EL (cell line): ENCODE results near the gene FLOT2.
"Not testable (repeated sequence)": the region's sequence is repeated elsewhere in the genome, so short reads cannot be mapped to it uniquely, and the experiment has no call there.

Experiments used
- DNase-seq: peaks from one replicate; pipeline ENCODE4 v3.0.0-alpha.2; 2016

Gene FLOT2, protein sequence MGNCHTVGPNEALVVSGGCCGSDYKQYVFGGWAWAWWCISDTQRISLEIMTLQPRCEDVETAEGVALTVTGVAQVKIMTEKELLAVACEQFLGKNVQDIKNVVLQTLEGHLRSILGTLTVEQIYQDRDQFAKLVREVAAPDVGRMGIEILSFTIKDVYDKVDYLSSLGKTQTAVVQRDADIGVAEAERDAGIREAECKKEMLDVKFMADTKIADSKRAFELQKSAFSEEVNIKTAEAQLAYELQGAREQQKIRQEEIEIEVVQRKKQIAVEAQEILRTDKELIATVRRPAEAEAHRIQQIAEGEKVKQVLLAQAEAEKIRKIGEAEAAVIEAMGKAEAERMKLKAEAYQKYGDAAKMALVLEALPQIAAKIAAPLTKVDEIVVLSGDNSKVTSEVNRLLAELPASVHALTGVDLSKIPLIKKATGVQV

DNA sequence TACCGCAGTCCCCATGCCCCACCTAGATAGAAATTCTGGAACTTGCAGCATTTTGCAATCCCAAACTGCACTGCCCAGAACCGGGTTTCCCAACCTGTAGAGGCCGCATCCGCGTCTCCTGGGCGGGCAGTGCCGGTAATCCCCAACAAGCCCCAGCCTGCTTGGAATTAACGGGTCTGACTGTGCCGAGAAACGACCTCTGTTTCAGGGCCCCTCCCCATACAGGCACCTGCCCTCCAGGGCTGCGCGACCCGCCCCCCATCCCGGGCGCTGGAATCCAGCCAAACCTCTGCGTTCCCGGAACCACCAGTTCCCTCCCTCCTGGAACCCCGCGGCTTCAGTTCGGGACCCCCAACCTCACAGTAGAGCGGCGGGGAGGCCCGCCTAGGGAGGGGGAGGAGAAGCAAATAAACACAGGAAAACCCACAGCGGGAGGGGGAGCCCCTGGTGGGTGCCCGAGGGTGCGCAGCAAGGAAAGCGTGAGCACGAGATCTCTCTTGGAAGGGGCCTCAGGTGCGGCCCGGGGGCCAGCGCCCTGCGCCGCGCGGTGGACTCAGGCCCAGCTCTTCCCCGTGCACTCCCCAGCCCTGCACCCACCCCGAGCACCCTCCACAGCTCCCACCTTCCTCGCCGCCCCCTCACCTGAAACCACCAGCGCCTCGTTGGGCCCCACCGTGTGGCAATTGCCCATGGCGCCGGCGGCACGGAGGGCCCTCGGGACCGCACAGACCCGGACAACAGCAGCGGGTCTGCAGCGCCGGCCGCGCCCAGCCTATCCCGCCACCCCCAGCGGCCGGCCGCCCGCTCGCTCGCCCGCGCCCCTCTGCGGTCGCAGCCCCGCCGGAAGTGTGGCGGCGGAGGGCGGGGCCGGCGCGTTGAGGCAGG, at the start of gene FLOT2:
Gene FLOT2 (minus strand): TSS at position 850 of the 885 bp plus-strand sequence. CDS start 159 bp downstream, at position 691.
- DNase-seq: peak; percentile 53

DNA sequence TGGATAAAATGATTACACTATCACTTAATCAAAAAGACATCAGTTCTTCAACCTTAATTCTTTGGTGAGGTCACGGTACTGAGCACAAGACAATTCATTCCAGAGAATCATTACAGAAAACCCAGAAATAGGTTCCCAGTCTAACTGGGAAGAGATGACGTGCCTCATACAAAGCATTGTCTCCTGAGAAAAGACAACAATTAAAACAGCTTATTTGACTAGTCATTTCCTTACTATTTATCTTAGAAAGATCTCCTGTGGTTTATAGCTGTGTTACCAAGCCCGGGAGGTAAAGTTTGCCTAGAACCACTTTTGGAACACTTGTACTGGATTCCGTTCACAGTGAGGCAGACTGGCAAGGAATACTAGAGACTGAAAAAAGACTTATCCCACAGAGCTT, 48.7 kb upstream of the FLOT2 start:
- peak; percentile 87 for DNase-seq

DNA sequence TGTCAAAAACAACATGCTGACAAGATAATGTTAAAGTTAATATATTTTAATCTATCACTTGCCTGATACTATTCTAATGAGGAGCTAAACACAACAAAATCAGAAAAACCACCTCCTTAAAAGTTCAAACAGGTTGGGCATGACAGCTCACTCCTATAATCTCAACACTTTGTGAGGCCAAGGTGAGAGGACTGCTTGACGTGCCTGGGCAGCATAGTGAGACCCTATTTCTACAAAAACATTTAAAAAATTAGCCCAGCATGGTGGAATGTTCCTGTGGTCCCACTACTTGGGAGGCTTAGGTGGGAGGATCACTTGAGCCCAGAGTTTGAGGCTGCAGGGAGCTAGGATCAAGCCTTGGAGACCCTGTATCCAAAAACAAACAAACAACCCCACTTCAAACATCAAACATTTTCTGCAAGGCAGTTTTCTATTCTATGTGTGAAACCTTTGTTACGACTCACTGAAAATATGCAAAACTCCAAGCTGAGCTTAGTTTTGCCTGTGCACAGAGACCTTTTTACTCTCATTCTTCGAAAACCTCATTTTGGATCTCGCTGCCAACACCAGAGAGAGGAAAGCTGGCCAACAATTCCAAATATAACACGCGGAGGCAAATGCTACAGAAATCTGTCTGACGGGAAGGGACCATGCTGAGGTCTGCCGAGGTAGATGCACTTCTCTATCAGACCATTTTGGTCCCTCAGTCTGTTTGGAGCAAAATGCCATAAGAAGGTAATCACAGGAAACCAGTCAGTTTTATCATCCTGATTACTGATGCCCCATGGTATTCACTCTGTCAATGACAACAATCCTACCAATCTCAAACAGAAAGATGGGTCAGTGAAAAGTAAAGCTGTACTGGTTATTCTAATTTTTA, 47.6 kb upstream of the FLOT2 start:
- peak; percentile 64 for DNase-seq

DNA sequence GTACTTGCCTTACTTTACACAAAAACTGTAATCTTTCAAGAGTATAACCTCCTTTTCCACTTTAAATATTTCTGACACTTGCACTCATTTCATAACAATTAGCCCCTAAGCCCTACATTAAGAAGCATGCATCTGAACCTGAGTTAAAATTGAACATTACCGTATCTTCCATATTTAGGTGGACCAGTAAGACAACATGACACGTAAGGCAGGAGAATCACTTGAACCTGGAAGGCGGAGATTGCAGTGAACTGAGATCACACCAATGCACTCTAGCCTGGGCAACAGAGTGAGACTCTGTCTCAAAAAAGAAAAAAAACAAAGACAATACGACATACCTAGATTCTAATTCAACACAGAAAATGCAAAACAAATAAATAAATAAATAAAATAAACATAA, 46.8 kb upstream of the FLOT2 start:
- no peak for DNase-seq

DNA sequence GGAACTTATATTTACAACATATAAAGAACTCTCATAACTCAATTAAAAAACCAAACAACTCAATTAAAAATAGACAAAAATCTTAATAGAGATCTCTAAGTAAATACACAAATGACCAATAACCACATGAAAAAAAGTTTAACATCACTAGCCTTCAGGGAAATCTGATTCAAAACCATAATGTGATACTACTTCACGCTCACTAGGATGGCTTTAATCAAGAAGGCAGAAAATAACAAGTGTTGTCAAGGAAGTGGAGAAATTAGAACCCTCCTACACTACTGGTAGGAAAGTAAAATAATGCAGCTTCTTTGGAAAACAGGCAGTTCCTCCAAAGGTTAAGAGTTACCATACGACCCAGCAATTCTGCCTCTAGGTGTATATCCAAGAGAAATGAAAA, 45.4 kb upstream of the FLOT2 start:
- no peak for DNase-seq

DNA sequence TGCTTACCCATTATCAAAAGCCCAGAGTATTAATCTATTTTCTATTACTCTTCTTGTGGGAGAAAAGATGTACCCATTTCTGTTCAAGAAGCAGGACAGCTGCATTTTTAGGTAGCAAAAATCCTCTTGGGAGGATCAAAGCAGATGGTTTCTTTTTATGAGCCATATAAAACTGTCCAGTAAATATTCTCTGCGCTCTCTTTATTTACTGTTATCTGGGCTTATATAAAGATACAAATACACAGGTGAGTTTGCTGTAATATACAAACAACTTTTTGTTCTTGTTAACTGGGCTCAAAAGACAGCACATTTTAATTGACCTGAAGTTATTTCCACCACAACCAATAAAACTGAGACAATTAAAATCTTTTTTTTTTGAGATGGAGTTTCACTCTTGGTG, 43.7 kb upstream of the FLOT2 start:
- DNase-seq: no peak

DNA sequence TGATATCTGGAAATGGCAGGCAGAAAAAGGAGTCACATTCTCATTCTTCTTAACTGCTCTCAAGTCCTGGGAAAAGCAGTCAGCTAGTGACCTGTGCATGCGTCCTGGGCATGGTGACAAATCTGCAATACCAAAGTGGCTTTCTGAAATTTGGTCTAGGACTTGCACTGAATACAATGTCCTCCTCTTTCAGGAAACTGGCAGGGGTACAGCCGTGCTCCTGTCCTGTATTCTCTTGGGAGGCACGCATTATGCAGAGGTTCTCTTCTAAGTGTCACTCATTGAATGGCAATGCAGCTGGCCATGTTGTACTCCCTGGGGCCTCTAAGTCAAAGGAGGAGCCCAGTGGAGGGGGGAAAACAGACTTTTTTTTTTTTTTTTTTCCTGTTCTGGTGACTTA, 43.1 kb upstream of the FLOT2 start:
- DNase-seq: no peak

DNA sequence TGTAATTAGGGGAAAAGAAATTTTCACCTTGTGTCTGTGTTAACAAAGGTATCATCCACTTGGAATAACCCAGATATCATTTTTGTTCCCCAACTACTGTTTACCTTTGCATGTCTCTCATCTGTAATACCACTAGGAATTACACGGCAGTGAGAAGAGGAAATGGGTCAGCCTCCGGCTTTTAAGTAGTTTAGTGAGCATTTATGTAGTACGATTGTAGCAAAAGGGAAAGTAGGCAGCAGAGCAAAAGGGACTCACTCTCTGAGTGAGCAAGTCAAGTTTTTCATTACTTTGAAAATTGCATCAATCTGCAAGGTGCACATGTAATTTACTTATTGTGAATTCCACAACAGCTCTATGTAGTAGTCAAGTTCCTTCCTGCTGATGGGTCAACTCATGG, 42.6 kb upstream of the FLOT2 start:
- DNase-seq: no peak

DNA sequence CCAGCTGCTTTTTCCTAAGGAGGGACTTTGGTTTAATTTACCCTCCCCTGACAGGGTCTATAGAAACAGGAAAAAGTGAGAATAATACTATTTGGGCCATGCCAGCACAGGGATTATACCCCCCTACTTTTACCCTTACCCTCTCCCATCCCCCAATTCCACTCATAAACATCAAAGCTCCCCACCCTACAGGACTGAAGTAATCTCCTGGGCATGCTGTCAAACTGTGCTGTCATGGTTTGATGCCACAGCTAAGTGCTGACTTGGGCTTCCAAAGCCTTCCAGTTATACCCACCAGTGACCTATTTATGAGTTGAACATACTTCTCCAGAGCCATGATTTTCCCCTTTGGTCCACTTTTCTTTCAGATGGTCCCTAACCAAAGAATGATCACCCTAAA, 41.0 kb upstream of the FLOT2 start:
- DNase-seq: no peak

DNA sequence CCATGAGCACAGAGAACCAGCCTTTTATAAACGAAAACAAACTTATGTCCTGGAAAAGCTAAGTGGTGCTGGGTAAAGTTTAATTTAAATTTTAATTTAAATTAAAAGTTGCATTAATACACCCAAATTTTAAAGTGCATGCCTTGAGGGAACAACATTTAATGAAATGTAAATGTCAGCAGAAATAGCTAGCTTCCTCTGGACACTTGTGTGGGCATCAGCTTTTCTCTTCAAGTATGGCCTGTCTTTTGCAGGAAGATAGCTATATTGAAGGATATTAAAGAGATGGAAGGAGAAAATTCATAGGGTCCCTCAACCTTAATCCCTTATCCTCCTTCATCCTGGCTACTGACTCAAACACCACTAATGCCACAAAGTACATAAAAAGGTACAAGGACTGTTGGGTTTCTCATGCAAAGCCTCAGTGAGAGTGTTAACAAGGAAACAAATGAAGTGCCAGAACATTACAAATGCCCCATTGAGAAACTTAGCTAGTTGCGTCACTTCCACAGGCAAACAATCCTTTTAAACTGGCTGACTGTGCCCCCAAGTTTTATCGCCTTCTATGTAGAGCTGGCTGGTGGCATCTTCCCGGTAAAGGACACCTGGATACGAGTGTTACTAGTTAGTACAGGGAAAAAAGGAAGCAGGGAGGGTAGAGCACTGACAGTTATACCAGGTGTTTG, 39.7 kb upstream of the FLOT2 start:
- no peak for DNase-seq

DNA sequence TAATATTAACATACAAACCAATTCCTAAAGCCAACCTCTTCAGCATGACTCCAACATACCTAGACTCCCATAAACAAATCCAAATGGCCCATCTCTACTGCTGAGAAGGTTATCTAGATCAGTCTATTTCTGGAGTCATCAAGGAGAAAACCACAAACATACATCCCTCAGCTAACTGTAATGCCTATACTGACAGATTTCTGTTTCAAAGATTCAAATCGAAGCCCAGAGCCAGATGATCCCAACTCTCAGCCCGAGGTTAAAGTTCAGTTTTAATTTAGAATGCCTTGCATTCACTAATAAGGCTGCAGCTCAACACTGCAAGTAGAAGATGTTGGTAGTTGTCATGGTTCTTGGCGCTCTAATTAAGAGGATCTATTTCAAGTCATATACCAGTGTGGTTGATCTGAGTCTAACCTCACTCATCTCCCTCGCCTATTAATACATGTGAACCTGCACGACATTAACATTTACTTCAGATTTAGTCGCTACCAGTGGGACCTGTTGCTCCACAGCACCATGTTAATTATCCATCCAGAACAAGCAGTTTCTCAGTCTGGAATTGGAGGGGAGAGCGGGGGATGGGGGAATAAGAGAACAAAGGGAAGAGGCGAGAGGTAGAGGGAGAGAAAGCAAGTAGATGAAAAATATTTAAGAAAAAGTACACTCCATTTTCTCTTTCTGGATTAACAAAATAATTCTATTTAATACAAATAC, 38.4 kb upstream of the FLOT2 start:
- DNase-seq: no peak

DNA sequence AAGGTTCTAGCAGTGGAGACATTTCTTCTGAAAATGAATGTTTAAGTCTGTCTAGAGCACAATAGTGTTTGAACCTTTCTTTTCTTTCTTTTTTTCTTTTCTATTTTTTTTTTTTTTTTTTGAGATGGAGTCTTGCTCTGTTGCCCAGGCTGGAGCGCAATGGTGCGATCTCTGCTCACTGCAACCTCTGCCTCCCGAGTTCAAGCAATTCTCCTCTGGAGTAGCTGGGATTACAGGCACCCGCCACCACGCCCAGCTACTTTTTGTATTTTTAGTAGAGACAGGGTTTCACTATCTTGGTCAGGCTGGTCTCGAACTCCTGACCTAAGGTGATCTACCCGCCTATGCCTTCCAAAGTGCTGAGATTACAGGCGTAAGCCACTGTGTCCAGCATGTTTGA, 37.0 kb upstream of the FLOT2 start:
- DNase-seq: not testable (repeated sequence)

DNA sequence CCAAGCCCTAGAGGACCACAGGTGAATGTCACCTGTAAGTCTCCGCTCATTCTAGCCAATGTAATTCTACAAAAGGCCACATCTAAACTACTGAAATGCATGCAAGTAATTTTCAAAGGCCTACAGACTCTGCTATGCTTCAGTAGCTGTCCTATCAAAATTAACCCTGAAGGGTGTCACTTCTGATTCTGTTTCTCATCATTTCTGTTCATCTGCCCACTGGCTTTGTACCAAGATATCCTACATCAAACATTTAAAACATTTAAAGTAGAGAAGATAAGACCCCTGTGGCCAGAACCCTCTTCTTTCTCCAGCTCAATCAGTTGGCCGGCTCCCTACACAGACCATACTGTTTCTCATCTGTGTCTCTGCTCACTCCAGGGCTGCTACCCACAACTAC, 32.3 kb upstream of the FLOT2 start:
- no peak for DNase-seq

DNA sequence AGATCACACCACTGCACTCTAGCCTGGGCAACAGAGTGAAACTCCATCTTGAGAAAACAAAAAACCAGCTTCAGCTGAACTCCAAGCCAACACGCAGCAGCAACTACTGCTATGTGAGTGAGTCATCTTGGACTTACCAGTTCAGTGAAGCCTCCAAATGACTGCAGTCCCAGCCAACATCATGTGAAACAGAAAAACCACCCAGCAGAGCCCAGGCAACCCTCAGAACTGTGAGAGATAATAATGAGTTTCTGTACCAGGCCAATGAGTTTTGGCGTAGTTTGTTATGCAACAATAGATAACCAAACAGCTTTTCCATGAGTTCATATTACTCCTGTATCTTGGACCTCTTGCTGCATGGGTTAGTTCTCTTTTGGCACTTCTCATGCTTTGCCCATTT, 30.5 kb upstream of the FLOT2 start:
- DNase-seq: peak; percentile 68

DNA sequence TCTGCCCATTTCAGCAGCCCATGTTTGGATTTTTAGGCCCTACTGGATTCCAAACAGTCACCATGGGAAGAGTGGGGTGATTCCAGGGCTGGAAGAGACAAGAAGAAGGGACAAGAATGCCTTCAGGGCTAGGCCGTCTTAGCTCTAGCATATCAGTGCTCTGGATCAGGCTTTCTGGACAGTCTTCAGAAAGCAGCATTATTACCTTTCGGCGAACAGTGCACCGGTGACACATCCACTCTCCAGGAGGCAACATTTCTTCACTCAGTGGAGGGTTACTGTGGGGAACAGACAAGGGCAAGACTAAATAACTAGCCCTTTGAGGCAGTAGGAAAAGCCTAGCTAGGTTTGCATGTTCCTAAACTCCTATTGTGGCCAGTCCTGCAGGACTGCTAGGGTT, 29.3 kb upstream of the FLOT2 start:
- DNase-seq: no peak

DNA sequence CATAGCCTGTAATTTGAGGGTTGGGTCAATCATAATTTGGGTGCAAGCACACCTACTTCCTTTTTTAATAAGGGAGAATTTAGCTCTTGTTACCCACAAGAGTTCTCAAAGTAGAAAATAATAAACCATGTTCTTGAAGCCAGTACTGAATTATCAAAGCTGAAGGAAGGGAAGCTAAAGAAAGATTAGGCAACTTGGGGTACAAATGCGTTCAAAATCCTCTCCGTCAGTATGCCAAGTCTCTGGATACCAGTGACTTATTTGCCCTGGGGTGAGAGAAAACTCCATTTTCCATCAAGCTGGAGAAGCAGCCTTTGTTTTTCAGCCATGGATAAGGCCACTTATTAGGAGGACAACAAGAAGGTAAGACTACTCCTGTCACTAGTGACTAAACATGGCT, 28.8 kb upstream of the FLOT2 start:
- DNase-seq: no peak

DNA sequence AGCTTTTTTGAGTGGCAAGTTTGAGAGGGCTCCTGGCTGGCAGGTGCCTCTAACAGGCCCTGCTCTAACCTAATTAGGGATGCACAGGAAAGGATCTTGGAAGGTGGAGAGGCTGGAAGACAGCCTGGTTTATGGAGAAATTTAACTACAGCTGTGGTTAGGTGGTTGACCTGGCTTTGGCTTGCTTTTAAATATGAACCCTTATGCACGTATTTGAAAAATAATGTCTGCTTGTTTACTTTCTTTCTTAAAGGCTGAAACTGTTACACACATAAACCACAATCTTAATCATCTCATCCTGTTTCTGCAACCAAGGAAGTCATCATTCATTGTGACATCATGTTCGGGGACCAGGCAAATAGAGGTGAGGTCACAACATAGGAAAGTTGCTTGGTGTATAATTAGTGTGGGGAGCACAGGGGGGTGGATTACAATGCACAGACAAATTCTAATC, 28.4 kb upstream of the FLOT2 start:
- peak; percentile 85 for DNase-seq

DNA sequence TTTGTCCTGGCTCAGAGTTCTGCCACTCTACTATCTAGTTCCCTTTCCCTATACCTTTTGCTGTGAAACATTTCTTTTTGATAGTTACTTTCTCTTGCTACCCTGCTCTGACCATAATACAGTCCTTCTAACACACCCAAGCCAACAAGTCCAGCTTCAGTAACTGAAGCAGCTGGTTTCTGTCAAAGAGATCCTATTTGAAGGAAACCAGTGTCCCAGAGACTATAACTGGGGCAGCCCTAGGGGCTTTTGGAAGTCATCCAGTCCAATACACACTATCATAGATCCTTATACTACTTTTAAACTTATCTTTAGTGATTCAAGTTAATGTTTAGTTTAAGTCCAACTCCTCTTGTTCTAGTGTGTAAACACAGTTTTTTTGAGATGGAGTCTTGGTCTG, 22.7 kb upstream of the FLOT2 start:
- no peak for DNase-seq

DNA sequence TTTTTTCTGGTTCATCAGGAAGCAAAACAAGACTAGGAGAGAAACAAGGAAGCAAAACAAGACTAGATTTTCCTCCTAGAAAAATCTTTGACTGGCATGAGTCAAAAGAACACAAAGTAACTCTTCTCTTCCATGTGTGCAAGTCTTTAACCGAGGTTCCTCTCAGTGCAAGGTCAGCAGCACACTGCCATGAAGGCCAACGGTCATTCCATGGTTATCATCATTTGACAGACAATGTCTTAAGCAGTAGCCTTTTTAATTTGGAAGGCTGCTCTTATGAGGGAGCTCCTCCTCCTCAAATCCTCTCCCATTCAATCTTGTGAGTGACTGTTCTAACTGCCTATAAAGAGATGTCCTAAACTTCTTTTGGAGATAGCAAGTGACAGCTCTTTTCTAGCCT, 20.8 kb upstream of the FLOT2 start:
- DNase-seq: no peak

DNA sequence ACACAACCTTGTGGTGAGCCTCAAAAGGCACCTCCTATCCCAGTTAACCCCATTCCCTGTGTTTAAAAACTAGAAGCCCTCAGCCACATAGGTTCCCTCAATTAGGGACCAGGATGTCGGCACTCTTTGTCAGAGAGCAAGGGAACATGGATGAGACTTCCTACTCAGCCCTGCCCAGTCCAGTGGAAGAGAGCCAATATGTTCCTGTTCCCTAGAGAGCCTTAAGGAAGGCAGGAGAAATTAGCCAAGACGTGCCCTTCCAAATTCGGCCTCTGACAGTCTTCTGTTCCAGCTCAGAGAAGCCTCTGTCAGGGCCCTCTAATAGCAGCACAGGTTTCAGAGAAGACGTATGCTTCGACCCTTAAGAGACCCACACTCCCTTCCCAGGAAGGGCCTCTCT, 19.9 kb upstream of the FLOT2 start:
- no peak for DNase-seq

DNA sequence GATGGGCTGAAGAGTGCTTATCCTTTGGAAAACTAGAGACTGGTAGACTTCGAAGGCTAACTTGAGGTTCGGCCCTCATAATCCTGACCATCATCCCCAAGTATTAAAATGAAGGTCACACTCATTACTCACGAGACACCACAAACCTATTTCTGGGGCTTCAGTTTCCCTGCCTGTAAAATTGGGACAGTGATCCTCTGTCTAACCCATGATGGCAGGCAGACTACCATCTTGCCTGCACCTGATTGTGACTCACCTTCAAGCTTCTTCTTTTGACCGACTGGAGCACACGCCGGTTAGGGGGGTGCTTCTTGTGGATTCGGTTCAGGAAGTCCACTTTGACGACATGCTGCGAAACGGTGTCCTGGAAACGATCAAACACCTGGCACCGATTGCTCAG, 19.5 kb upstream of the FLOT2 start:
- DNase-seq: no peak
